Measurements from ENCODE around the gene EPB41L4A. TPM values are rescaled to one million over a fixed set of nuclear protein-coding genes. Genes with fewer than 3 reads are reported as not detected.

The EPB41L4A gene
- total RNA-seq, 1 experiment from 2014 or later = 5.2 TPM

DNA sequence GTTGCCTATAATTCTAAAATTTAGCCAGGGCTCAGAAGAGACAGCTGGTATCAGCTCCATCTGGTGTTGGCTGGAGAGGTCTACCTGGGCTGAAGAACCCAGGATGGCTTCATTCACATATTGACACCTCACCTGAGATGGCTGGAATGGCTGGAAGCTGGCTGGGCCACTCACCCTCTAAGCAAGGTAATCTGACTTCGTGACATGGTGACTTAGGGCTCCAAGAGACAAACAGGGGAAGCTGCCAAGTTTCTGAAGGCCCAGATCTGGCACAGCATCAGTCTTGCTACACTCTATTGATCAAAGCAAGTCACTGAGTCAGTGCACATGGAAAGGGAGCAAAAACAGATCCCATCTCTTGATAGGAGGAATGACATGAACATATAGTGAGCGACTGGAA is 102.3 kb downstream of the EPB41L4A start (continued):
- no peak for TF ChIP-seq ZNF425 (CRISPR knock-in tag; conservative IDR thresholded peaks at IDR 0.05)
- no peak for TF ChIP-seq TCF7 (CRISPR knock-in tag; IDR thresholded peaks at IDR 0.05; ENCODE audit: low read depth)
- no peak for TF ChIP-seq TEAD4 (CRISPR knock-in tag; IDR thresholded peaks at IDR 0.05)

GRCh38 chr5:112316006-112316405 is 103.1 kb downstream of the EPB41L4A start:
- ATAC-seq (no peak), DNase-seq (ENCODE audit: low spot score) (no peak)
- POLR2A ChIA-PET = interaction anchor here (0.5 kb wide), 1 partner anchor 492 kb away, joined by 3 read pairs; no protein-coding TSS in a partner anchor
- no peaks in the 10 kb centered on the region for H3K9me3 Mint-ChIP-seq
- H3K27ac Mint-ChIP-seq = no peak overlapping the region
- no peak overlapping the region for H3K4me3 Mint-ChIP-seq
- CTCF ChIA-PET = interaction anchor here (1.0 to 1.2 kb wide), 2 partner anchors 104 to 176 kb away, joined by 3 read pairs; no protein-coding TSS in a partner anchor
- TF ChIP-seq STAT6 (CRISPR knock-in tag; conservative IDR thresholded peaks at IDR 0.05; ENCODE audit: low read depth) = no peak
- TF ChIP-seq NR3C1 (CRISPR knock-in tag; conservative IDR thresholded peaks at IDR 0.05; ENCODE audit: low read depth) = no peak
- TF ChIP-seq ZNF425 (CRISPR knock-in tag; conservative IDR thresholded peaks at IDR 0.05) = no peak
- no peak for TF ChIP-seq HMGA2 (CRISPR knock-in tag; IDR thresholded peaks at IDR 0.05)
- peaks cover 25% of the 10 kb centered on the region for H3K4me1 Mint-ChIP-seq
- H3K36me3 Mint-ChIP-seq = no peaks in the 10 kb centered on the region
- no peaks in the 10 kb centered on the region for H3K27me3 Mint-ChIP-seq (ENCODE audit: low read depth)

DNA sequence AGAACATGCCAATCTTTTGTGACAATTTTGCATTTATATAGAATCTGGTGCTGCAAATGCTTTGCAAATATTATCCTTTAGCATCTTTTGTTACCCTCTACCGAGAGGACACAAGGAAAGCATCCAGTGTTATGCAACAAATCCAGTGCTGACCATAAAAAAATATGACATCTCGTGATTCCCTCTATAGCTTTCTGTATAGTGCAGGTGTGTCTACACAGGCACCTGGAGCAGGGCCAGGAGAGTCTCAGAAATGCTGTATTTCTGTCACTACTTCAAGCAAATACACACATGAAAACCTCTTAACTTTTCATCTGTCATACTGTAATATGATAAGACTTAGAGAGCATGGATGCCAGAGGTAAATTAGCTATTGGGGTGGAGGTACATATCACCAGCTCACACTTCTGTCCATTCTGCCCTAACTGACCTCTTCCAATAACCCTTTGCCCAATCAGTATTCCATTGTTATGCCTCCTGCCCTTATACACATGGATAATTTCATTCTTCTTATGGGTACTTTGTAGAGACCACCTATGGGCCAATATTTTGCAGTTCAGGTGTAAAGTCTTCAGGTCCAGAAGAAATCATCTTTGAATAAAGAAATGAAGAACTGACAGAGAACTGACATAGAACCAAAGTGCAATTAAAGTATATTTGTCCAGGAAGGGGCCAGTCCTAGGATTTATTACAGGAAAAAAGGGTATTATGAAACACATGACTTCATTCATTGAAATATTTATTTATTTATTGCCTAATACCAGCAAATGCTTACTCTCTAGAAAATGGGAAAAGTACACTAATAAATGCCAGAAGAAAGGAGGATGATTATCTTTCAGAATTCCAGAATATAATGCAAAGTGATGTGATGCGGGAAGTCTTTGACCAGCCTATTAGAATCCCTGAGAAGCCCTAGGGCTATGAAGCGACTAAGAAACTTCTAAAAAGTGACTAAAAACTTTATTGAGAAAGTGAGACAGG is 106.5 kb downstream of the EPB41L4A start:
- ChIA-PET CTCF (no interaction called here), POLR2A (no interaction called here)
- Mint-ChIP-seq H3K27ac (no peak overlapping the region), H3K36me3 (no peaks in the 10 kb centered on the region), H3K27me3 (ENCODE audit: low read depth) (no peaks in the 10 kb centered on the region), H3K4me3 (no peak overlapping the region), H3K9me3 (no peaks in the 10 kb centered on the region), H3K4me1 (peaks cover 17% of the 10 kb centered on the region)
- no peak for TF ChIP-seq ZNF219 (CRISPR knock-in tag; IDR thresholded peaks at IDR 0.05; ENCODE audit: borderline replicate concordance)
- no peak for TF ChIP-seq NFATC4 (CRISPR knock-in tag; IDR thresholded peaks at IDR 0.05)
- no peak for TF ChIP-seq NFE2L1 (CRISPR knock-in tag; IDR thresholded peaks at IDR 0.05)
- TF ChIP-seq, protein P1, sequence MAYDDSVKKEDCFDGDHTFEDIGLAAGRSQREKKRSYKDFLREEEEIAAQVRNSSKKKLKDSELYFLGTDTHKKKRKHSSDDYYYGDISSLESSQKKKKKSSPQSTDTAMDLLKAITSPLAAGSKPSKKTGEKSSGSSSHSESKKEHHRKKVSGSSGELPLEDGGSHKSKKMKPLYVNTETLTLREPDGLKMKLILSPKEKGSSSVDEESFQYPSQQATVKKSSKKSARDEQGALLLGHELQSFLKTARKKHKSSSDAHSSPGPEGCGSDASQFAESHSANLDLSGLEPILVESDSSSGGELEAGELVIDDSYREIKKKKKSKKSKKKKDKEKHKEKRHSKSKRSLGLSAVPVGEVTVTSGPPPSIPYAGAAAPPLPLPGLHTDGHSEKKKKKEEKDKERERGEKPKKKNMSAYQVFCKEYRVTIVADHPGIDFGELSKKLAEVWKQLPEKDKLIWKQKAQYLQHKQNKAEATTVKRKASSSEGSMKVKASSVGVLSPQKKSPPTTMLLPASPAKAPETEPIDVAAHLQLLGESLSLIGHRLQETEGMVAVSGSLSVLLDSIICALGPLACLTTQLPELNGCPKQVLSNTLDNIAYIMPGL (CRISPR knock-in tag; IDR thresholded peaks at IDR 0.05) = no peak
- TF ChIP-seq, protein P2, sequence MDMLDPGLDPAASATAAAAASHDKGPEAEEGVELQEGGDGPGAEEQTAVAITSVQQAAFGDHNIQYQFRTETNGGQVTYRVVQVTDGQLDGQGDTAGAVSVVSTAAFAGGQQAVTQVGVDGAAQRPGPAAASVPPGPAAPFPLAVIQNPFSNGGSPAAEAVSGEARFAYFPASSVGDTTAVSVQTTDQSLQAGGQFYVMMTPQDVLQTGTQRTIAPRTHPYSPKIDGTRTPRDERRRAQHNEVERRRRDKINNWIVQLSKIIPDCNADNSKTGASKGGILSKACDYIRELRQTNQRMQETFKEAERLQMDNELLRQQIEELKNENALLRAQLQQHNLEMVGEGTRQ (CRISPR knock-in tag; IDR thresholded peaks at IDR 0.05) = no peak
- DNase-seq (ENCODE audit: low spot score) (no peak), ATAC-seq (no peak)
